ENCODE results near the gene ANKRD29.

GRCh38 chr18:23585897-23586248, 76.8 kb downstream of the ANKRD29 start:
- TF ChIP-seq CTCF (IDR thresholded peaks at IDR 0.05), result no peak
- TF ChIP-seq EZH2 (IDR thresholded peaks at IDR 0.05), result no peak
- TF ChIP-seq EZH2phosphoT487 (IDR thresholded peaks at IDR 0.05), result no peak

Measured in neural progenitor cell (in vitro differentiated cells).